H9 (cell line): ENCODE results near the gene SMCO4. TPM values are rescaled to one million over a fixed set of nuclear protein-coding genes. Genes with fewer than 3 reads are reported as not detected.

Source experiments
- DNase-seq: peaks from one replicate; pipeline ENCODE4 v3.0.0-alpha.2; 2017
- H2AFZ ChIP-seq: one replicate; pipeline ENCODE4 v1.6.1; 2013; ENCODE audit warnings: mild to moderate bottlenecking, low read length, control low read depth, moderate library complexity
- H2AK5ac ChIP-seq: 2 replicates; pipeline ENCODE4 v1.6.1; 2013; ENCODE audit warnings: low read length, control low read depth, mixed read lengths; ENCODE audit not compliant: insufficient read length
- H2BK120ac ChIP-seq: one replicate; pipeline ENCODE4 v1.6.1; 2013; ENCODE audit warnings: low read depth, mild to moderate bottlenecking, low read length, control low read depth, inconsistent platforms; ENCODE audit not compliant: poor library complexity, severe bottlenecking
- H2BK12ac ChIP-seq: 2 replicates; pipeline ENCODE4 v1.6.1; 2013; ENCODE audit warnings: low read length, control low read depth, mixed read lengths, low read depth; ENCODE audit not compliant: insufficient read length
- H2BK15ac ChIP-seq: 2 replicates; pipeline ENCODE4 v1.6.1; 2013; ENCODE audit warnings: low read depth, low read length, control low read depth
- H2BK20ac ChIP-seq: one replicate; pipeline ENCODE4 v1.6.1; 2013; ENCODE audit warnings: low read depth, mild to moderate bottlenecking, low read length, control low read depth, inconsistent platforms; ENCODE audit not compliant: poor library complexity, severe bottlenecking
- H2BK5ac ChIP-seq: 2 replicates; pipeline ENCODE4 v1.6.1; 2013; ENCODE audit warnings: low read length, control low read depth, mixed read lengths; ENCODE audit not compliant: insufficient read length
- H3K14ac ChIP-seq: 2 replicates; pipeline ENCODE4 v1.6.1; 2013; ENCODE audit warnings: low read length, control low read depth; ENCODE audit not compliant: insufficient read depth
- H3K18ac ChIP-seq: 2 replicates; pipeline ENCODE4 v1.6.1; 2013; ENCODE audit warnings: low read depth, mild to moderate bottlenecking, mixed read lengths, low read length, control low read depth; ENCODE audit not compliant: insufficient read length
- H3K23ac ChIP-seq: 2 replicates; pipeline ENCODE4 v1.6.1; 2013; ENCODE audit warnings: low read length, control low read depth, mixed read lengths, low read depth; ENCODE audit not compliant: insufficient read length
- H3K23me2 ChIP-seq: 2 replicates; pipeline ENCODE4 v1.6.1; 2013; ENCODE audit warnings: low read depth, mild to moderate bottlenecking, mixed read lengths, low read length, control low read depth; ENCODE audit not compliant: insufficient read length, poor library complexity, severe bottlenecking
- H3K27ac ChIP-seq: 2 replicates; pipeline ENCODE4 v1.5.1; 2013; ENCODE audit warnings: low read length, control low read depth, mixed read lengths, low read depth; ENCODE audit not compliant: insufficient read length
- H3K27me3 ChIP-seq: 2 replicates; pipeline ENCODE4 v1.6.1; 2013; ENCODE audit warnings: low read length, control low read depth, inconsistent platforms; ENCODE audit not compliant: insufficient read depth
- H3K4ac ChIP-seq: 2 replicates; pipeline ENCODE4 v1.6.1; 2013; ENCODE audit warnings: low read depth, mild to moderate bottlenecking, control low read depth, inconsistent platforms, low read length, moderate library complexity
- H3K4me1 ChIP-seq: 2 replicates; pipeline ENCODE4 v1.6.1; 2013; ENCODE audit warnings: low read length, control low read depth, inconsistent platforms; ENCODE audit not compliant: insufficient read depth
- H3K4me2 ChIP-seq: 2 replicates; pipeline ENCODE4 v1.6.1; 2013; ENCODE audit warnings: low read length, control low read depth, mixed read lengths; ENCODE audit not compliant: insufficient read length, insufficient read depth
- H3K56ac ChIP-seq: 2 replicates; pipeline ENCODE4 v1.6.1; 2013; ENCODE audit warnings: low read depth, mild to moderate bottlenecking, mixed read lengths, low read length, control low read depth; ENCODE audit not compliant: insufficient read length
- H3K79me1 ChIP-seq: 2 replicates; pipeline ENCODE4 v1.6.1; 2013; ENCODE audit warnings: low read depth, mild to moderate bottlenecking, moderate library complexity, low read length, control low read depth, inconsistent platforms; ENCODE audit not compliant: insufficient read depth, poor library complexity, severe bottlenecking
- H3K79me2 ChIP-seq: 2 replicates; pipeline ENCODE4 v1.6.1; 2013; ENCODE audit warnings: low read length, control low read depth, inconsistent platforms; ENCODE audit not compliant: insufficient read depth
- H3K9ac ChIP-seq: 2 replicates; pipeline ENCODE4 v1.6.1; 2013; ENCODE audit warnings: low read length, control low read depth, mixed read lengths; ENCODE audit not compliant: insufficient read length; ENCODE audit errors: extremely low read depth
- H3K9me3 ChIP-seq: one replicate; pipeline ENCODE4 v1.6.1; 2013; ENCODE audit warnings: low read depth, low read length, inconsistent platforms; ENCODE audit not compliant: control insufficient read depth
- H3T11ph ChIP-seq: one replicate; pipeline ENCODE4 v1.6.1; 2013; ENCODE audit warnings: mild to moderate bottlenecking, low read length, control low read depth, inconsistent platforms
- H4K20me1 ChIP-seq: one replicate; pipeline ENCODE4 v1.6.1; 2013; ENCODE audit not compliant: control insufficient read depth, insufficient read length, insufficient read depth
- H4K5ac ChIP-seq: 2 replicates; pipeline ENCODE4 v1.6.1; 2013; ENCODE audit warnings: low read depth, mild to moderate bottlenecking, mixed read lengths, low read length, control low read depth; ENCODE audit not compliant: insufficient read length
- H4K8ac ChIP-seq: replicated peaks from 2 replicates; pipeline ENCODE4 v1.6.1; 2013; ENCODE audit warnings: low read length, control low read depth, mixed read lengths, low read depth; ENCODE audit not compliant: insufficient read length
- H4K91ac ChIP-seq: 2 replicates; pipeline ENCODE4 v1.6.1; 2013; ENCODE audit warnings: low read depth, mild to moderate bottlenecking, moderate library complexity, mixed read lengths, low read length, control low read depth; ENCODE audit not compliant: insufficient read length
- H3K27ac Mint-ChIP-seq, 3 experiments: 2 replicates in 2 of 3; 3 replicates in 1 of 3; pipeline ENCODE4 v1.8.0; 2020 to 2021; ENCODE audit warnings: mixed read lengths in 3 of 3, mild to moderate bottlenecking in 1 of 3, moderate library complexity in 1 of 3
- H3K27me3 Mint-ChIP-seq: 2 replicates; pipeline ENCODE4 v1.8.0; 2021; ENCODE audit warnings: low read depth, mild to moderate bottlenecking, moderate library complexity, mixed read lengths
- H3K36me3 Mint-ChIP-seq, 3 experiments: 2 replicates in 2 of 3; 3 replicates in 1 of 3; pipeline ENCODE4 v1.8.0; 2020 to 2021; ENCODE audit warnings: low read depth in 3 of 3, mixed read lengths in 3 of 3; ENCODE audit not compliant: insufficient read depth in 1 of 3
- H3K4me1 Mint-ChIP-seq, 2 experiments: 2 replicates each; pipeline ENCODE4 v1.8.0; 2020; ENCODE audit warnings: mixed read lengths in 2 of 2
- H3K4me3 Mint-ChIP-seq, 2 experiments: 2 replicates in 1 of 2; 3 replicates in 1 of 2; pipeline ENCODE4 v1.8.0; 2020 to 2021; ENCODE audit warnings: mild to moderate bottlenecking in 2 of 2, mixed read lengths in 2 of 2, moderate library complexity in 1 of 2
- H3K9me3 Mint-ChIP-seq, 2 experiments: 2 replicates in 1 of 2; 3 replicates in 1 of 2; pipeline ENCODE4 v1.8.0; 2020; ENCODE audit warnings: mild to moderate bottlenecking in 2 of 2, mixed read lengths in 2 of 2, moderate library complexity in 1 of 2
- WGBS: extraction: QIAGEN DNeasy Blood & Tissue Kit; methylation state at CpG from one replicate; pipeline ENCODE4 v1.1.7; 2013; ENCODE audit warnings: missing lambda C conversion rate, low lambda C conversion rate, mixed read lengths; ENCODE audit not compliant: insufficient read length; ENCODE audit errors: extremely low coverage; 5-methylcytosine and 5-hydroxymethylcytosine counted together
- total RNA-seq: library from RNA; stranded (reverse); gene quantifications from 2 replicates; pipeline ENCODE4 v1.2.1, GENCODE V29; 2021
- TF ChIP-seq, protein P1 (sequence below): fragments of 200-600 bp; sonication (generic); conservative IDR thresholded peaks from 3 replicates; pipeline ENCODE4 v1.8.0; 2021; ENCODE audit warnings: antibody characterized with exemption, mild to moderate bottlenecking

The SMCO4 gene
- total RNA-seq, 1 experiment from 2014 or later = 35.6 TPM

- Mint-ChIP-seq H3K4me1 (peaks cover 51% of the 10 kb centered on the region in 2 experiments), H3K36me3 (peaks cover 2 to 11% (median 5%) of the 10 kb centered on the region in 3 experiments; a peak in 6 of 7 replicates), H3K27ac (peak overlapping the region in 2 of 3 experiments; percentile 14 to 76; a peak in 5 of 7 replicates), H3K27me3 (no peaks in the 10 kb centered on the region), H3K9me3 (no peaks in the 10 kb centered on the region; a peak in 2 of 5 replicates), H3K4me3 (no peak overlapping the region)
- Histone ChIP-seq H2BK5ac (no peak overlapping the region), H3K4me1 (peaks cover 12% of the 10 kb centered on the region), H3K27me3 (no peaks in the 10 kb centered on the region), H2BK15ac (no peak overlapping the region), H2BK20ac (no peak overlapping the region), H3K27ac (no peak overlapping the region), H2BK120ac (no peak overlapping the region), H3K18ac (no peak overlapping the region), H3K79me2 (peaks cover 5% of the 10 kb centered on the region; the same call in 1 of the 2 replicates), H3K56ac (no peak overlapping the region), H2BK12ac (no peak overlapping the region), H3K79me1 (peaks cover 15% of the 10 kb centered on the region), H2AFZ (no peak overlapping the region), H3K23me2 (no peaks in the 10 kb centered on the region), H3K9ac (no peak overlapping the region), H3K14ac (no peak overlapping the region), H2AK5ac (no peak overlapping the region), H4K20me1 (no peaks in the 10 kb centered on the region), H4K8ac (no peak overlapping the region), H4K5ac (no peak overlapping the region), H4K91ac (no peak overlapping the region), H3K4me2 (no peak overlapping the region), H3K4ac (no peak overlapping the region), H3K23ac (no peak overlapping the region), H3K9me3 (no peaks in the 10 kb centered on the region), H3T11ph (no peak overlapping the region)
- TF ChIP-seq, protein P1, sequence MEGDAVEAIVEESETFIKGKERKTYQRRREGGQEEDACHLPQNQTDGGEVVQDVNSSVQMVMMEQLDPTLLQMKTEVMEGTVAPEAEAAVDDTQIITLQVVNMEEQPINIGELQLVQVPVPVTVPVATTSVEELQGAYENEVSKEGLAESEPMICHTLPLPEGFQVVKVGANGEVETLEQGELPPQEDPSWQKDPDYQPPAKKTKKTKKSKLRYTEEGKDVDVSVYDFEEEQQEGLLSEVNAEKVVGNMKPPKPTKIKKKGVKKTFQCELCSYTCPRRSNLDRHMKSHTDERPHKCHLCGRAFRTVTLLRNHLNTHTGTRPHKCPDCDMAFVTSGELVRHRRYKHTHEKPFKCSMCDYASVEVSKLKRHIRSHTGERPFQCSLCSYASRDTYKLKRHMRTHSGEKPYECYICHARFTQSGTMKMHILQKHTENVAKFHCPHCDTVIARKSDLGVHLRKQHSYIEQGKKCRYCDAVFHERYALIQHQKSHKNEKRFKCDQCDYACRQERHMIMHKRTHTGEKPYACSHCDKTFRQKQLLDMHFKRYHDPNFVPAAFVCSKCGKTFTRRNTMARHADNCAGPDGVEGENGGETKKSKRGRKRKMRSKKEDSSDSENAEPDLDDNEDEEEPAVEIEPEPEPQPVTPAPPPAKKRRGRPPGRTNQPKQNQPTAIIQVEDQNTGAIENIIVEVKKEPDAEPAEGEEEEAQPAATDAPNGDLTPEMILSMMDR = no peak
- WGBS = no CpG with 5 or more reads among the region's 1 CpG
- no peak for DNase-seq
These were observed 12.7 kb downstream of the SMCO4 start for GRCh38 chr11:93530468-93530826.
